GM18909 (cell line): ENCODE results near the gene OFD1.

Experiments
- ATAC-seq: cut with Tn5 transposase; IDR thresholded peaks from one replicate; pipeline ENCODE4 v1.9.1; 2021; ENCODE audit warnings: mild to moderate bottlenecking; ENCODE audit not compliant: unreplicated experiment, poor library complexity

OFD1 gene

GRCh38 chrX:13790206-13791131 is 55.9 kb downstream of the OFD1 start:
- ATAC-seq: no peak

- no peak for ATAC-seq
Measured at GRCh38 chrX:13791145-13791544, 56.6 kb downstream of the OFD1 start.

- ATAC-seq: no peak
Measured at GRCh38 chrX:13791559-13791958, 57.0 kb downstream of the OFD1 start.

- no peak for ATAC-seq
Measured at GRCh38 chrX:13793897-13794296, 59.3 kb downstream of the OFD1 start.

GRCh38 chrX:13794417-13794816 is 59.9 kb downstream of the OFD1 start:
- no peak for ATAC-seq

GRCh38 chrX:13797512-13797911 is 63.0 kb downstream of the OFD1 start:
- ATAC-seq: no peak

GRCh38 chrX:13798184-13798583 is 63.6 kb downstream of the OFD1 start:
- ATAC-seq: no peak

- ATAC-seq: no peak
Measured at GRCh38 chrX:13803116-13803515, 68.6 kb downstream of the OFD1 start.

GRCh38 chrX:13805241-13805640 is 70.7 kb downstream of the OFD1 start:
- ATAC-seq: no peak

GRCh38 chrX:13808293-13808692 is 73.7 kb downstream of the OFD1 start:
- no peak for ATAC-seq

- ATAC-seq: no peak
Measured at GRCh38 chrX:13808865-13809264, 74.3 kb downstream of the OFD1 start.

- ATAC-seq: no peak
Measured at GRCh38 chrX:13815664-13816063, 81.1 kb downstream of the OFD1 start.

- no peak for ATAC-seq
Measured at GRCh38 chrX:13816176-13816575, 81.6 kb downstream of the OFD1 start.

GRCh38 chrX:13816643-13817627 is 82.4 kb downstream of the OFD1 start, which contains the start of gene GPM6B:
Gene GPM6B (minus strand): TSS chrX:13817093. CDS start chrX:13816904, 189 bp downstream.
- ATAC-seq: no peak
